Hematopoietic multipotent progenitor cell treated with erythropoietin and hydrocortisone succinate and interleukin-3 and kit ligand, for 15 days (in vitro differentiated cells): ENCODE results near the gene POGK.

Source experiments
- DNase-seq: peaks from one replicate; pipeline ENCODE4 v3.0.0-alpha.2; 2015; ENCODE audit warnings: low spot score

The POGK gene

GRCh38 chr1:166902279-166902678, 63.0 kb downstream of the POGK start:
- DNase-seq: no peak

- no peak for DNase-seq
Measured at GRCh38 chr1:166903232-166903631, 64.0 kb downstream of the POGK start.

- DNase-seq: no peak
Measured at GRCh38 chr1:166905136-166905535, 65.9 kb downstream of the POGK start.

GRCh38 chr1:166905900-166906299, 66.6 kb downstream of the POGK start:
- DNase-seq: no peak
